ENCODE data around the gene TBCA.

The TBCA gene

DNA sequence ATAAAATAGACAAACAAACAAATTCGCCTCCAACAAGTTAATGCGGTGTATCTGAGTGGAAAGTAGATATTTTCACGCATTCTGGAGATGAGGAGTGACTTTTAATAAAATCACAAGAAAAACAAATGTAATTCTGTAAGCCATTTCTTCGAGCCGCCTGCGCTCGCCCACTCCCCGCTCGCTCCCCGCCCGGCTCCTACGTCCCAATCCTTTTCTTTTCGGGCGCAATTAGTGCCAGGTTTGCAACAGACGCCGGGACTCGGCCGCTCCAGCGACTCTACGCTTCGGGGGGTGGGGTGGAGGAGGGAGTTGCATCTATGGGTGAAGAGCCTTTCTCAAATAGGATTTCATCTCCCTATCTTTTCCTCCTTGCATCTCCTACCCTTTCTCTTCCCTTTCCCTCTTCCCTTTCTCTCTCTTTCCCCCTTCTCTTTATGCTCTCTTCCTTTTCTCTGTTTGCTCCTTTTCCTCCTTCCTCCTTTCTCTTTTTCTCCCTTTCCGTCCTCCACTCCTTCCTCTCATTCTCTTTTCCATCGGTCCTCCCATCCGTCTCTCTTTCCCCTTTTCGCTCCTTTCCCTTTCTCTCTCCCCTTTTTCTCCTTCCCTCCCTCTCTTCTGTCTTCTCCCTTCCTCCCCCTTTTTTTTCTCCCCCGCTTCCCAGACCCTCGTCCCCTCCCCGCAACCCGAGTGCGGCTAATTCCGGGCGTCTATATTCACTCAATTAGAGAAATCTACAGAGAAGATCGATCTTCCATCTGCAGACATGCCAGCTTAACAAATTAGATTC, 131.6 kb downstream of the TBCA start:
- H3K27me3 ChIP-seq (ENCODE audit: control insufficient read depth in 2 of 2, insufficient read depth in 2 of 2, low read length in 2 of 2) = peaks cover 58 to 80% of the 10 kb centered on the region in 2 donors
- no peaks in the 10 kb centered on the region for H3K9me3 ChIP-seq (ENCODE audit: control insufficient read depth in 2 of 2, low read length in 2 of 2)
- no peak overlapping the region for H3K4me3 ChIP-seq (ENCODE audit: low read length in 2 of 2)
- H3K27ac ChIP-seq (ENCODE audit: low read depth in 2 of 2, low read length in 2 of 2) = no peak overlapping the region
- no peaks in the 10 kb centered on the region for H3K36me3 ChIP-seq (ENCODE audit: control insufficient read depth in 2 of 2, insufficient read depth in 2 of 2, low read length in 2 of 2)
- H3K9ac ChIP-seq (ENCODE audit: low read depth in 1 of 2, low read length in 2 of 2) = no peak overlapping the region
- H3K4me1 ChIP-seq (ENCODE audit: control insufficient read depth in 2 of 2, insufficient read depth in 2 of 2, low read length in 2 of 2) = peaks cover 0 to 7% of the 10 kb centered on the region in 2 donors

- no peaks in the 10 kb centered on the region for H3K9me3 ChIP-seq (ENCODE audit: control insufficient read depth in 2 of 2, low read length in 2 of 2)
- no peak overlapping the region for H3K27ac ChIP-seq (ENCODE audit: low read depth in 2 of 2, low read length in 2 of 2)
- H3K4me3 ChIP-seq (ENCODE audit: low read length in 2 of 2) = no peak overlapping the region
- H3K4me1 ChIP-seq (ENCODE audit: control insufficient read depth in 2 of 2, insufficient read depth in 2 of 2, low read length in 2 of 2) = peaks cover 0 to 7% of the 10 kb centered on the region in 2 donors
- H3K9ac ChIP-seq (ENCODE audit: low read depth in 1 of 2, low read length in 2 of 2) = no peak overlapping the region
- no peaks in the 10 kb centered on the region for H3K36me3 ChIP-seq (ENCODE audit: control insufficient read depth in 2 of 2, insufficient read depth in 2 of 2, low read length in 2 of 2)
- peaks cover 63 to 85% of the 10 kb centered on the region in 2 donors for H3K27me3 ChIP-seq (ENCODE audit: control insufficient read depth in 2 of 2, insufficient read depth in 2 of 2, low read length in 2 of 2)
Observed at GRCh38 chr5:77643654-77644370, 132.3 kb downstream of the TBCA start.

DNA sequence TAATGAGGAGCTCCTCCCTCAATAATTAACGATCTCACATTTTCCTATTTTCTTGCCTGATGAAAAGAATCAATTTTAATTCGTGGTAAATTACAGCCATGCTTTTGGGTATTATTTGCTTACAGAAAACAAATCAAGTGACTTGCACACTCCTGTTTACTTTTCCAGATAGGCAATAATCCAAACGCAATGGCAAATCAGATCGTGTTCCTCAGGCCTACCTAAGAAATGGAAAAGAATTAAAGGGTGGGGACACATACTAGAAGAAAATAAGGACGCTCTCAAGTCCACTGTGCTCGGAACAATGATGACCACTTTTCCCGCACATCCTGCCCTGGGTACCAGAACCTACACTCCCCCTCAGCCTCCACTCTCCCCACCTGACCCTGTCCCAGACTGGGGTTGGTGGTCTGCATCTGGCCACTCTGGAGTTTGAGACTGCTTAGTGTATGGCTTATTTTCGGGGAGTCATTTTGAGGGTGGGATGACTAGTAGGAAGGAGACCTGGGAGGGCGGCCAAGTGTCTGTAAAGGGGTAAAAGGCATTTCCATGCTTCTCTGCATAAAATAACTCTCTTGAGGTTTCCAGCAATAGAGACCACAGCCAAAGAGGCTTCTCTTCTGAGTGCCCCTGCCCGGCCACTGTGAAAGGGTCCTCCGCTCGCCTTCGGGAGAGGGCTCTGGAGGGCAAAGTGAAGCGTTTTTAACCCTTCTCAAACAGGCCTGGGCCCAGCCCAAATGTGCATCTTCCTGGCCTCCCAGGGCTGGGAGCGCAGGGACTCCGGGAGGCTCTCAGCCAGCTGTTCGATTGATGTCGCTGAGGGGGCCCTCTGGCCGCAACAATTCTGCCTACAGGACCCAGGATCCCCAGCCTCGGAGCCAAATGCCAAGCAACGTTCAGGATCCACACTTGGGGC, 133.1 kb downstream of the TBCA start:
- H3K36me3 ChIP-seq (ENCODE audit: control insufficient read depth in 2 of 2, insufficient read depth in 2 of 2, low read length in 2 of 2) = no peaks in the 10 kb centered on the region
- H3K27me3 ChIP-seq (ENCODE audit: control insufficient read depth in 2 of 2, insufficient read depth in 2 of 2, low read length in 2 of 2) = peaks cover 64 to 85% of the 10 kb centered on the region in 2 donors
- H3K9me3 ChIP-seq (ENCODE audit: control insufficient read depth in 2 of 2, low read length in 2 of 2) = no peaks in the 10 kb centered on the region

GRCh38 chr5:77641963-77642737, 134.0 kb downstream of the TBCA start:
- Histone ChIP-seq H3K27me3 (ENCODE audit: control insufficient read depth in 2 of 2, insufficient read depth in 2 of 2, low read length in 2 of 2) (peaks cover 68 to 89% of the 10 kb centered on the region in 2 donors), H3K4me3 (ENCODE audit: low read length in 2 of 2) (no peak overlapping the region), H3K27ac (ENCODE audit: low read depth in 2 of 2, low read length in 2 of 2) (no peak overlapping the region)

More for the DNA sequence above, 133.1 kb downstream of the TBCA start:
- H3K4me1 ChIP-seq (ENCODE audit: control insufficient read depth in 2 of 2, insufficient read depth in 2 of 2, low read length in 2 of 2) = peaks cover 0 to 7% of the 10 kb centered on the region in 2 donors
- H3K4me3 ChIP-seq (ENCODE audit: low read length in 2 of 2) = no peak overlapping the region
- H3K9ac ChIP-seq (ENCODE audit: low read depth in 1 of 2, low read length in 2 of 2) = no peak overlapping the region
- no peak overlapping the region for H3K27ac ChIP-seq (ENCODE audit: low read depth in 2 of 2, low read length in 2 of 2)

DNA sequence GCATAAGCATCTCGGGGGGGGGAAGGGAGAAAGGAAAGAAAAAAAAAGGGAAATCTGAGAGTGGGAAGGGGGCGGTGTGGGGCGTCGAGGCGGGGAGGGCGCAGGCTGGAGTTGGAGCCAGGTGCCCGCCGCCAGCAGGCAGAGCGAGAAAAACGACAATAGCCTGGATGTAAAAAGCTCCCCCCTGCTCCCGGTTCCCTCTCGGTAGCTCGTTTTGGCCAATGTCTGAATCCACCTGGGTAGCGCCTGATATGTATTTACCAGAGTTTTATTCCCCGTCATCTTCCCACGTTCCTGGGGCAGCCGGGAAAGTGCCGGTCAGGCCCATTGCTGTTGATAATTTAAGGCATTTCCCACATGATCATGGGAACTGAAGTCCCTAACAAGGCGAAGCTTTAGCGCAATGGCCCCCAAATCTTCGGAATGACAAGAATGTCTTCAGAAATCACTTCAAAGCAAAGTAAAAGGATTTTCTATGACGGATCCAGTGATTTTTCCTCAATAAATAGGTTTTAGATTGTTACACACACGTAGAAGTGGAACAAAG, 134.7 kb downstream of the TBCA start:
- no peak overlapping the region for H3K4me3 ChIP-seq (ENCODE audit: low read length in 2 of 2)
- H3K4me1 ChIP-seq (ENCODE audit: control insufficient read depth in 2 of 2, insufficient read depth in 2 of 2, low read length in 2 of 2) = peaks cover 0 to 7% of the 10 kb centered on the region in 2 donors
- H3K9ac ChIP-seq (ENCODE audit: low read depth in 1 of 2, low read length in 2 of 2) = no peak overlapping the region
- no peak overlapping the region for H3K27ac ChIP-seq (ENCODE audit: low read depth in 2 of 2, low read length in 2 of 2)
- H3K9me3 ChIP-seq (ENCODE audit: control insufficient read depth in 2 of 2, low read length in 2 of 2) = no peaks in the 10 kb centered on the region
- H3K36me3 ChIP-seq (ENCODE audit: control insufficient read depth in 2 of 2, insufficient read depth in 2 of 2, low read length in 2 of 2) = no peaks in the 10 kb centered on the region
- H3K27me3 ChIP-seq (ENCODE audit: control insufficient read depth in 2 of 2, insufficient read depth in 2 of 2, low read length in 2 of 2) = peaks cover 71 to 93% of the 10 kb centered on the region in 2 donors

More at GRCh38 chr5:77641963-77642737, 134.0 kb downstream of the TBCA start:
- Histone ChIP-seq H3K9me3 (ENCODE audit: control insufficient read depth in 2 of 2, low read length in 2 of 2) (no peaks in the 10 kb centered on the region), H3K36me3 (ENCODE audit: control insufficient read depth in 2 of 2, insufficient read depth in 2 of 2, low read length in 2 of 2) (no peaks in the 10 kb centered on the region), H3K4me1 (ENCODE audit: control insufficient read depth in 2 of 2, insufficient read depth in 2 of 2, low read length in 2 of 2) (peaks cover 0 to 7% of the 10 kb centered on the region in 2 donors), H3K9ac (ENCODE audit: low read depth in 1 of 2, low read length in 2 of 2) (no peak overlapping the region)

All from mucosa of rectum (tissue), 2 donors.